Tibial artery (tissue), 4 donors: ENCODE data around the gene MID2.
"Not testable (repeated sequence)": the region's sequence is repeated elsewhere in the genome, so short reads cannot be mapped to it uniquely, and the experiment has no call there.

ENCODE experiments used
- DNase-seq, 2 donors: peaks; one replicate each; pipeline ENCODE4 v3.0.0-alpha.2; 2019
- H3K27ac ChIP-seq, 2 donors: fragments of 200-600 bp; sonication (generic) in 1 of 2; 1 replicate in 1 of 2; 2 replicates in 1 of 2; pipeline ENCODE4 v1.5.1; 2018 to 2019; ENCODE audit warnings: mild to moderate bottlenecking in 1 of 2
- H3K27me3 ChIP-seq, 2 donors: fragments of 200-600 bp; sonication (generic) in 1 of 2; one replicate each; pipeline versions ENCODE4 v1.5.1 to v1.6.0; 2016 to 2019
- H3K36me3 ChIP-seq, 3 donors: fragments of 200-600 bp; sonication (generic) in 2 of 3; one replicate each; pipeline ENCODE4 v1.5.1; 2016 to 2019; ENCODE audit warnings: mild to moderate bottlenecking in 2 of 3
- H3K4me1 ChIP-seq, 4 donors: fragments of 200-600 bp; sonication (generic) in 2 of 4; 1 replicate in 3 of 4; 2 replicates in 1 of 4; pipeline ENCODE4 v1.5.1; 2016 to 2019
- H3K4me3 ChIP-seq, 2 donors: fragments of 200-600 bp; sonication (generic) in 1 of 2; 1 replicate in 1 of 2; 2 replicates in 1 of 2; pipeline ENCODE4 v1.5.1; 2018 to 2019; ENCODE audit warnings: mild to moderate bottlenecking in 2 of 2
- H3K9me3 ChIP-seq, 3 donors: fragments of 200-600 bp; sonication (generic) in 1 of 3; one replicate each; pipeline ENCODE4 v1.5.1; 2016 to 2019
- CTCF ChIP-seq, 2 experiments: fragments of 200-600 bp in 1 of 2; fragments of 450-650 bp in 1 of 2; IDR thresholded peaks; one replicate each; pipeline ENCODE4 v1.5.1; 2017 to 2019; ENCODE audit warnings: antibody characterized with exemption in 2 of 2, mild to moderate bottlenecking in 1 of 2, moderate library complexity in 1 of 2
- intact Hi-C: fragments of 100-400 bp; cut with DNase I; formaldehyde crosslinking; loops from one replicate; pipeline ENCODE4 v1.15.0; 2023; ENCODE audit warnings: low total_unique reads

The MID2 gene

DNA sequence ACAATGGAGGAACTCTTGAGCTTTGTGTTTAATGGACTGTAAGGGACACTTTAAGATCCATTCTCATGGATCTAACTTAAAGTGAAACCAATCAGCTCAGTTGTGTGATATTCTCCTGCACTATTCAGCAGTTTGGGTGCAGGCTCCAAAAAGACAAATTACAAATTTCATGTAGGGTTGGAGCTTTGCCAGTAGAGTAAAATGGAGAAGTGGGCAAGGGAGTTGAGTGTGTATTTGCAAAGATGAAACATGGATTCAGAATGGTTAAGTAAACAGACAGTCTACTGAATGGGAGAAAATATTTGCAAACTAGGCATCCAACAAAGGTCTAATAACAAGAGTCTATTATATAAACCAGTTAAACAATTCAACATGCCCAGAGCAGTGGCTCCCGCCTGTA is 21.2 kb upstream of the MID2 start:
- DNase-seq, result no peak
- H3K4me1 ChIP-seq, result no peaks in the 10 kb centered on the region
- no peaks in the 10 kb centered on the region for H3K36me3 ChIP-seq
- peaks cover 0 to 13% (median 11%) of the 10 kb centered on the region in 3 donors for H3K9me3 ChIP-seq
- intact Hi-C loops, result no loop called here
- no peaks in the 10 kb centered on the region for H3K27me3 ChIP-seq
- no peak overlapping the region for H3K4me3 ChIP-seq
- no peak for TF ChIP-seq CTCF (IDR thresholded peaks at IDR 0.05)
- H3K27ac ChIP-seq, result no peak overlapping the region

- H3K4me3 ChIP-seq, result no peak overlapping the region
- intact Hi-C loops, result no loop called here
- no peaks in the 10 kb centered on the region for H3K4me1 ChIP-seq
- H3K27ac ChIP-seq, result no peak overlapping the region
- H3K27me3 ChIP-seq, result no peaks in the 10 kb centered on the region
- TF ChIP-seq CTCF (IDR thresholded peaks at IDR 0.05), result no peak
- no peaks in the 10 kb centered on the region for H3K36me3 ChIP-seq
- no peak for DNase-seq
- peaks cover 0 to 13% (median 11%) of the 10 kb centered on the region in 3 donors for H3K9me3 ChIP-seq
These were observed 20.5 kb upstream of the MID2 start for GRCh38 chrX:107805179-107805578.

- H3K4me1 ChIP-seq, intact Hi-C loops, H3K27me3 ChIP-seq, H3K27ac ChIP-seq, H3K4me3 ChIP-seq, DNase-seq, H3K36me3 ChIP-seq, H3K9me3 ChIP-seq: not testable (repeated sequence)
These were observed 15.6 kb upstream of the MID2 start for GRCh38 chrX:107810053-107810452.

- intact Hi-C loops, result no loop called here
- Histone ChIP-seq H3K36me3 (no peaks in the 10 kb centered on the region), H3K27ac (no peak overlapping the region), H3K27me3 (no peaks in the 10 kb centered on the region), H3K9me3 (peaks cover 0 to 14% (median 13%) of the 10 kb centered on the region in 3 donors), H3K4me3 (no peak overlapping the region), H3K4me1 (no peaks in the 10 kb centered on the region)
- no peak for TF ChIP-seq CTCF (IDR thresholded peaks at IDR 0.05)
- no peak for DNase-seq
These were observed 6.7 kb upstream of the MID2 start for GRCh38 chrX:107818900-107819521.

- no peaks in the 10 kb centered on the region for H3K36me3 ChIP-seq
- no peak overlapping the region for H3K4me3 ChIP-seq
- DNase-seq, result no peak
- peaks cover 0 to 13% (median 8%) of the 10 kb centered on the region in 3 donors for H3K9me3 ChIP-seq
- H3K27me3 ChIP-seq, result no peaks in the 10 kb centered on the region
- intact Hi-C loops, result no loop called here
- TF ChIP-seq CTCF (IDR thresholded peaks at IDR 0.05), result no peak
- peaks cover 0 to 4% (median 0%) of the 10 kb centered on the region in 4 donors for H3K4me1 ChIP-seq
- no peak overlapping the region for H3K27ac ChIP-seq
These were observed 2.6 kb upstream of the MID2 start for GRCh38 chrX:107823042-107823441.

- no peaks in the 10 kb centered on the region for H3K27me3 ChIP-seq
- intact Hi-C loops, result no loop called here
- H3K27ac ChIP-seq, result no peak overlapping the region
- peaks cover 0 to 4% (median 0%) of the 10 kb centered on the region in 4 donors for H3K4me1 ChIP-seq
- H3K36me3 ChIP-seq, result no peaks in the 10 kb centered on the region
- H3K4me3 ChIP-seq, result no peak overlapping the region
- peaks cover 0 to 13% (median 8%) of the 10 kb centered on the region in 3 donors for H3K9me3 ChIP-seq
- no peak for DNase-seq
- no peak for TF ChIP-seq CTCF (IDR thresholded peaks at IDR 0.05)
These were observed 2.2 kb upstream of the MID2 start for GRCh38 chrX:107823456-107823855.
